Measurements from ENCODE around the gene ROR1. TPM values are rescaled to one million over a fixed set of nuclear protein-coding genes. Genes with fewer than 3 reads are reported as not detected.

The ROR1 gene
- total and polyA plus RNA-seq, 2 donors (not counting 3 experiments of a cell fraction or from before 2014, with no cell fraction given): 2.6 to 3.5 TPM

DNA sequence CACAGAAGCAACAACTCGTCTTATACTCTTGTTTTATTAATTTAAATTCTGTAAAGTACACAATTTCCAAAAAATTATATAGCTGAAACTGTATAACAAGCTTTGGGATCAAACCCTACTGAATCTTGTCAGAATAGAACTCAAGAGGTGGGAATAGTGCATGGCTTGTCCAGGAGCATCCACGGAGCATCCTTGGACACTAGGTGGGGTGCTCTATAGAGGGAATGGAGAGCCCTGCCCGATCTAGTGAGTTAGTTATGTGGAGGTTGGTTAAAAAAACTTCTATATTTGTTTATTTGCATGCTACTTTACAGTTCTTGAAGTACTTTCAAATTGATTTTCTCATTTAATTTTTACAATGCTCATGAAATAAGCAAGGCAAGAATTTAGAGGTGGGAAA lies 28.3 kb downstream of the ROR1 start:
- CTCF ChIA-PET: interaction anchor here (1.5 kb wide), 1 partner anchor 110 kb away, joined by 5 read pairs; no protein-coding TSS in a partner anchor
- no peak for DNase-seq (ENCODE audit: low read depth, low spot score)
- dilution Hi-C loops (cut with MboI; ENCODE audit: extremely low pct_ligation_motif_present, low sequenced_read_pairs) (no loop called here), intact Hi-C loops (cut with micrococcal nuclease) (no loop called here)
- Histone ChIP-seq H3K9me1 (replicated peaks; ENCODE audit: control insufficient read depth, extremely low read depth, insufficient read depth, low read length) (no peaks in the 10 kb centered on the region), H3K27ac (ENCODE audit: insufficient read depth, low read depth, low read length) (no peak overlapping the region), H4K20me1 (replicated peaks; ENCODE audit: control insufficient read depth, extremely low read depth, insufficient read depth, low read length) (no peaks in the 10 kb centered on the region), H3K36me3 (ENCODE audit: control insufficient read depth in 2 of 2, extremely low read depth in 1 of 2, insufficient read depth in 2 of 2, low read length in 2 of 2) (no peaks in the 10 kb centered on the region), H3K27me3 (ENCODE audit: control insufficient read depth in 2 of 2, insufficient read depth in 2 of 2, low read length in 2 of 2) (no peaks in the 10 kb centered on the region), H3K9me3 (replicated peaks; ENCODE audit: control insufficient read depth, insufficient read depth, low read length) (no peaks in the 10 kb centered on the region), H3K4me2 (ENCODE audit: insufficient read depth, low read length) (no peak overlapping the region), H3K4me3 (replicated peaks in 1 of 3; ENCODE audit: insufficient read depth in 1 of 3, low read depth in 1 of 3, low read length in 3 of 3) (no peak overlapping the region), H2AFZ (ENCODE audit: low read depth, low read length) (no peak overlapping the region), H3K79me2 (ENCODE audit: control insufficient read depth, insufficient read depth, low read length) (no peaks in the 10 kb centered on the region), H3K4me1 (ENCODE audit: control insufficient read depth, extremely low read depth, insufficient read depth, low read length) (no peaks in the 10 kb centered on the region), H3K9ac (replicated peaks; ENCODE audit: extremely low read depth, insufficient read depth, low read length) (no peak overlapping the region)
- FAIRE-seq: no peak
- TF ChIP-seq, protein P1, sequence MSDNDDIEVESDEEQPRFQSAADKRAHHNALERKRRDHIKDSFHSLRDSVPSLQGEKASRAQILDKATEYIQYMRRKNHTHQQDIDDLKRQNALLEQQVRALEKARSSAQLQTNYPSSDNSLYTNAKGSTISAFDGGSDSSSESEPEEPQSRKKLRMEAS (IDR thresholded peaks at IDR 0.05; ENCODE audit: insufficient read depth, insufficient read length): no peak
- TF ChIP-seq JUN (IDR thresholded peaks at IDR 0.05; ENCODE audit: borderline replicate concordance, insufficient read depth, insufficient read length, low read depth) (no peak), CTCF (IDR thresholded peaks at IDR 0.05; ENCODE audit: extremely low read depth in 1 of 2, insufficient read depth in 1 of 2, low read depth in 1 of 2, low read length in 2 of 2) (no peak), GATA2 (IDR thresholded peaks at IDR 0.05; ENCODE audit: insufficient read depth, insufficient read length, low read depth, low read length) (no peak), POLR2A (IDR thresholded peaks at IDR 0.05; ENCODE audit: low read depth, low read length) (no peak), FOS (IDR thresholded peaks at IDR 0.05; ENCODE audit: borderline replicate concordance, insufficient read depth, low read length) (no peak), POLR2AphosphoS5 (IDR thresholded peaks at IDR 0.05; ENCODE audit: insufficient read depth, low read depth, low read length) (no peak), EZH2 (IDR thresholded peaks at IDR 0.05; ENCODE audit: borderline replicate concordance, low read depth, low read length, severe bottlenecking) (no peak), MYC (IDR thresholded peaks at IDR 0.05; ENCODE audit: low read depth, low read length) (no peak)
- POLR2A ChIA-PET: no interaction called here
- BruUV-seq (replicated peaks): no TSS peak

Data from endothelial cell of umbilical vein (primary cell).